K562 (cell line): Measurements from ENCODE around the gene DPEP2. TPM values are rescaled to one million over a fixed set of nuclear protein-coding genes. Genes with fewer than 3 reads are reported as not detected.

Experiments used
- ATAC-seq: fragments of 200-7000 bp; cut with Tn5 transposase; 3 replicates; pipeline ENCODE4 v1.9.1; 2020; ENCODE audit warnings: moderate library complexity
- BruUV-seq: library from RNA; stranded (reverse); fragments of 400-500 nt; replicated peaks from 2 replicates; lab custom pipeline; 2021; lab: Mats Ljungman, UMichigan
- CTCF ChIA-PET: fragments of 300-600 bp; formaldehyde crosslinking; extraction: SDS; loops from one replicate; lab custom pipeline; 2021; ENCODE audit warnings: low intra/inter-chr PET ratio; lab: Yijun Ruan, JAX
- POLR2A ChIA-PET: fragments of 300-600, 350-650 bp; sonication (Branson Sonifier 250); formaldehyde crosslinking; extraction: SDS; loops from one replicate; lab custom pipeline; 2021; ENCODE audit warnings: antibody characterized with exemption, inconsistent platforms; lab: Yijun Ruan, JAX
- DNase-seq, 4 experiments: peaks; one replicate each; pipeline versions ENCODE4 v3.0.0 to v3.0.0-alpha.2; 2011 to 2018; ENCODE audit warnings: low spot score in 3 of 4, mixed read lengths in 3 of 4; ENCODE audit errors: extremely low read depth in 1 of 4
- FAIRE-seq: peaks from 2 replicates; lab custom pipeline; 2011; peaks lifted over from hg19 to GRCh38; lab: Jason Lieb, UNC
- H2AFZ ChIP-seq: 2 replicates; pipeline ENCODE4 v1.6.0; 2011; ENCODE audit warnings: low read depth, low read length, control low read depth, inconsistent platforms
- H3K27ac ChIP-seq: fragments of 200-600 bp; 3 replicates; pipeline ENCODE4 v1.8.0; 2011; ENCODE audit warnings: low read depth, mild to moderate bottlenecking, control low read depth, inconsistent platforms, low read length, moderate library complexity, mixed read lengths; ENCODE audit errors: extremely low read depth
- H3K27me3 ChIP-seq, 2 experiments: fragments of 300-600 bp in 1 of 2; 2 replicates in 1 of 2; 3 replicates in 1 of 2; pipeline versions ENCODE4 v1.6.0 to v1.8.0; 2011; ENCODE audit warnings: inconsistent platforms in 2 of 2, low read length in 2 of 2, mild to moderate bottlenecking in 1 of 2, mixed read lengths in 1 of 2, moderate library complexity in 1 of 2; ENCODE audit not compliant: control insufficient read depth in 2 of 2, insufficient read depth in 2 of 2
- H3K36me3 ChIP-seq: fragments of 300-600 bp; 3 replicates; pipeline ENCODE4 v1.8.0; 2011; ENCODE audit warnings: mild to moderate bottlenecking, low read length, inconsistent platforms; ENCODE audit not compliant: control insufficient read depth, insufficient read depth
- H3K4me1 ChIP-seq, 2 experiments: fragments of 200-600 bp in 1 of 2; replicated peaks in 1 of 2; 2 replicates in 1 of 2; 3 replicates in 1 of 2; pipeline versions ENCODE4 v1.5.1 to v1.8.0; 2011; ENCODE audit warnings: inconsistent platforms in 2 of 2, low read length in 2 of 2, mild to moderate bottlenecking in 1 of 2, mixed read lengths in 1 of 2, moderate library complexity in 1 of 2; ENCODE audit not compliant: control insufficient read depth in 2 of 2, insufficient read depth in 2 of 2
- H3K4me2 ChIP-seq: 2 replicates; pipeline ENCODE4 v1.6.1; 2011; ENCODE audit warnings: low read length, control low read depth, inconsistent platforms, mixed read lengths; ENCODE audit not compliant: insufficient read depth
- H3K4me3 ChIP-seq: fragments of 200-600 bp; sonication (generic), shearing (Covaris generic); 2 replicates; pipeline ENCODE4 v1.5.1; 2016; ENCODE audit warnings: control low read depth, inconsistent platforms
- H3K79me2 ChIP-seq: fragments of 200-600 bp; 3 replicates; pipeline ENCODE4 v1.8.0; 2011; ENCODE audit warnings: low read length, inconsistent platforms; ENCODE audit not compliant: control insufficient read depth, insufficient read depth
- H3K9ac ChIP-seq, 2 experiments: 2 replicates each; pipeline versions ENCODE4 v1.6.0 to v1.6.1; 2011; ENCODE audit warnings: low read depth in 2 of 2, low read length in 2 of 2, control low read depth in 1 of 2, inconsistent platforms in 1 of 2, mild to moderate bottlenecking in 1 of 2, mixed read lengths in 1 of 2; ENCODE audit not compliant: insufficient read depth in 1 of 2
- H3K9me1 ChIP-seq: one replicate; pipeline ENCODE4 v1.6.0; 2011; ENCODE audit warnings: inconsistent platforms, mild to moderate bottlenecking, low read length, moderate library complexity; ENCODE audit not compliant: control insufficient read depth, insufficient read depth
- H3K9me3 ChIP-seq: replicated peaks from 2 replicates; pipeline ENCODE4 v1.5.1; 2011; ENCODE audit warnings: low read depth, low read length, inconsistent platforms; ENCODE audit not compliant: control insufficient read depth, insufficient read depth
- H4K20me1 ChIP-seq: replicated peaks from 2 replicates; pipeline ENCODE4 v1.6.1; 2011; ENCODE audit warnings: low read length, inconsistent platforms, mixed read lengths; ENCODE audit not compliant: control insufficient read depth, insufficient read depth
- CBX5 ChIP-seq: IDR thresholded peaks from 2 replicates; pipeline ENCODE4 v1.6.1; 2014; ENCODE audit warnings: low read depth, borderline replicate concordance
- CEBPB ChIP-seq: fragments of 450-650 bp; IDR thresholded peaks from 2 replicates; pipeline ENCODE4 v1.6.1; 2016; ENCODE audit warnings: missing genetic modification characterization, missing compliant biosample characterization
- ETS2 ChIP-seq: IDR thresholded peaks from 2 replicates; pipeline ENCODE4 v1.6.1; 2016; ENCODE audit warnings: borderline replicate concordance, missing genetic modification characterization, mild to moderate bottlenecking, moderate library complexity, missing compliant biosample characterization; ENCODE audit not compliant: poor library complexity, severe bottlenecking
- KDM4B ChIP-seq, 2 experiments: fragments of 450-650 bp in 1 of 2; sonication (generic) in 1 of 2; IDR thresholded peaks; 2 replicates each; pipeline ENCODE4 v1.6.1; 2016 to 2017; ENCODE audit warnings: borderline replicate concordance in 2 of 2, antibody characterized with exemption in 1 of 2, low read depth in 1 of 2, mild to moderate bottlenecking in 1 of 2
- MLLT1 ChIP-seq, 2 experiments: fragments of 450-650 bp; IDR thresholded peaks; 2 replicates each; pipeline ENCODE4 v1.6.1; 2016
- RUNX1 ChIP-seq: sonication (generic); IDR thresholded peaks from 2 replicates; pipeline ENCODE4 v1.6.1; 2016; ENCODE audit warnings: antibody characterized with exemption, low read depth
- TRIM25 ChIP-seq: fragments of 450-650 bp; IDR thresholded peaks from 2 replicates; pipeline ENCODE4 v1.7.0; 2016; ENCODE audit warnings: borderline replicate concordance
- ZFP30 ChIP-seq: fragments of 250-450 bp; sonication (Bioruptor Pico); IDR thresholded peaks from 2 replicates; pipeline ENCODE4 v1.8.0; 2022; ENCODE audit warnings: moderate library complexity, mild to moderate bottlenecking, inconsistent platforms, borderline replicate concordance
- ZKSCAN8 ChIP-seq: fragments of 200-800 bp; sonication (Bioruptor generic); IDR thresholded peaks from 2 replicates; pipeline ENCODE4 v1.6.1; 2016; ENCODE audit warnings: missing genetic modification characterization, missing compliant biosample characterization
- ZNF121 ChIP-seq: sonication (generic); formaldehyde crosslinking; conservative IDR thresholded peaks from 2 replicates; pipeline ENCODE4 v1.8.0; 2022; ENCODE audit warnings: missing genetic modification reagents
- WGBS: fragments of 100-300 bp; shearing (Covaris generic); methylation state at CpG from one replicate; pipeline ENCODE4 v1.1.6; 2016; ENCODE audit warnings: low coverage, mixed read lengths; ENCODE audit not compliant: insufficient coverage; ENCODE audit errors: missing lambda C conversion rate; 5-methylcytosine and 5-hydroxymethylcytosine counted together
- in situ Hi-C: fragments of 300-500 bp; cut with MboI; formaldehyde crosslinking; loops from 4 replicates; pipeline ENCODE4 v1.15.0; 2018; ENCODE audit warnings: inconsistent platforms, mixed read lengths
- intact Hi-C: fragments of 100-400 bp; cut with micrococcal nuclease; formaldehyde crosslinking; loops from 2 replicates; pipeline ENCODE4 v1.14.2; 2022
- polyA plus RNA-seq, 8 experiments: library from polyadenylated mRNA; depleted of rRNA in 4 of 8; stranded (reverse) in 5 of 8; unstranded in 3 of 8; fragments of >200 nt; fragmentation: Nextera tagmentation in 2 of 8; fragmentation: Illumina TruSeq in 1 of 8; extraction: Ambion mirVana in 2 of 8; extraction: Trizol in 1 of 8; gene quantifications; 2 replicates each; pipeline versions ENCODE4 v1.2.1 to v1.2.3, GENCODE V29; 2011 to 2014; ENCODE audit warnings: inconsistent platforms in 1 of 8, missing spikeins in 1 of 8
- total RNA-seq, 7 experiments: library from RNA; depleted of rRNA in 6 of 7; stranded (reverse); fragments of >200 nt in 6 of 7; fragmentation: Illumina TruSeq in 2 of 7; extraction: Trizol in 2 of 7; gene quantifications; 2 replicates each; pipeline versions ENCODE4 v1.2.1 to v1.2.3, GENCODE V29; 2011 to 2021; ENCODE audit warnings: low replicate concordance in 1 of 7

DPEP2 gene
- total and polyA plus RNA-seq, 9 of the 15 experiments (the other 6 are each of a cell fraction or from before 2014, with no cell fraction given): 0.14 to 1.2 (median 0.38) TPM

GRCh38 chr16:67989322-67990017 lies 9.8 kb downstream of the DPEP2 start:
- ATAC-seq (no peak), FAIRE-seq (no peak), DNase-seq (no peak)
- TF ChIP-seq CBX5 (no peak), ZKSCAN8 (CRISPR knock-in tag) (no peak)
- no peak overlapping the region for H3K27ac ChIP-seq
- WGBS: 47% methylated on average over 8 of the region's 8 CpGs
- H3K4me1 ChIP-seq: peaks cover 25 to 32% of the 10 kb centered on the region in 2 experiments
- no peaks in the 10 kb centered on the region for H3K27me3 ChIP-seq
- in situ Hi-C loops: loop anchor here (10.0 kb wide), 1 partner anchor 325 kb away; the partner anchor contains the start of genes PRMT7 and SLC7A6OS
- ChIA-PET POLR2A (interaction anchor here (0.6 to 1.9 kb wide), 5 partner anchors 33 to 232 kb away, joined by 3 to 4 read pairs (median 3); partner anchors contain the start of genes DDX28 and DUS2), CTCF (no interaction called here)
- H2AFZ ChIP-seq: no peak overlapping the region; the same call in 1 of the 2 replicates
- H3K9me1 ChIP-seq: no peaks in the 10 kb centered on the region
- no peaks in the 10 kb centered on the region for H3K79me2 ChIP-seq
- H4K20me1 ChIP-seq: no peaks in the 10 kb centered on the region
- H3K9me3 ChIP-seq: no peaks in the 10 kb centered on the region
- intact Hi-C loops: no loop called here
- H3K4me3 ChIP-seq: no peak overlapping the region
- no TSS peak for BruUV-seq
- H3K4me2 ChIP-seq: no peak overlapping the region
- peak overlapping the region in 1 of 2 experiments; percentile 31; a peak in 1 of 4 replicates for H3K9ac ChIP-seq
- no peaks in the 10 kb centered on the region for H3K36me3 ChIP-seq

- Histone ChIP-seq H3K9ac (peak overlapping the region in 1 of 2 experiments; percentile 31; a peak in 2 of 4 replicates), H3K4me2 (no peak overlapping the region), H3K9me1 (no peaks in the 10 kb centered on the region), H4K20me1 (no peaks in the 10 kb centered on the region), H3K27me3 (no peaks in the 10 kb centered on the region), H3K79me2 (no peaks in the 10 kb centered on the region), H3K4me3 (no peak overlapping the region), H3K4me1 (peaks cover 22 to 28% of the 10 kb centered on the region in 2 experiments), H2AFZ (0 out of 2 replicates have a peak overlapping the region, but pooled peaks have one; percentile 7), H3K36me3 (no peaks in the 10 kb centered on the region), H3K27ac (no peak overlapping the region), H3K9me3 (no peaks in the 10 kb centered on the region)
- in situ Hi-C loops (no loop called here), intact Hi-C loops (no loop called here)
- ChIA-PET CTCF (no interaction called here), POLR2A (interaction anchor here (1.0 to 1.9 kb wide), 2 partner anchors 33 to 53 kb away, joined by 3 to 4 read pairs; partner anchors contain the start of genes DDX28 and DUS2)
- BruUV-seq: no TSS peak
- WGBS: 70% methylated on average over 2 of the region's 3 CpGs
- TF ChIP-seq MLLT1 (IDR thresholded peaks at IDR 0.05) (no peak), ZFP30 (CRISPR knock-in tag) (no peak), KDM4B (IDR thresholded peaks at IDR 0.05; ENCODE audit: borderline replicate concordance in 2 of 2, low read depth in 1 of 2) (no peak), ZNF121 (CRISPR knock-in tag) (peak; percentile 85), TRIM25 (no peak), ETS2 (no peak), RUNX1 (no peak), CEBPB (tag) (peak; percentile 63; the same call in 1 of the 2 replicates)
- no peak for ATAC-seq
- FAIRE-seq: no peak
- no peak for DNase-seq
These were observed 10.6 kb downstream of the DPEP2 start for GRCh38 chr16:67988675-67989074.
